Measurements from ENCODE around the gene CDK5.

The CDK5 gene

GRCh38 chr7:151083071-151083823 is 25.6 kb upstream of the CDK5 start, which contains the start of gene TMUB1:
Gene TMUB1, minus strand, starts transcription at chr7:151083493. Its CDS starts 930 bp downstream, at chr7:151082563.
- H2BK15ac ChIP-seq (ENCODE audit: low read depth, poor library complexity, severe bottlenecking), result peak within 1 kb of the TSS; percentile 96
- H2BK12ac ChIP-seq (ENCODE audit: low read length in 2 of 2), result peak within 1 kb of the TSS; percentile 70 to 76
- no peak within 1 kb of the TSS for H2BK5ac ChIP-seq (ENCODE audit: low read depth, low read length, poor library complexity, severe bottlenecking)
- H2AK5ac ChIP-seq (ENCODE audit: low read length, severe bottlenecking), result peak within 1 kb of the TSS; percentile 34
- H3K4ac ChIP-seq (ENCODE audit: low read depth in 1 of 2, low read length in 2 of 2), result peak within 1 kb of the TSS; percentile 77 to 88
- peak within 1 kb of the TSS in 1 of 2 experiments; percentile 71 for H3K14ac ChIP-seq (ENCODE audit: low read length in 2 of 2)
- peak; percentile 70 for DNase-seq
- peak within 1 kb of the TSS; percentile 93 for H2BK120ac ChIP-seq (ENCODE audit: low read depth, low read length)
- H4K8ac ChIP-seq (ENCODE audit: low read length), result peak within 1 kb of the TSS; percentile 71
- H3K36me3 ChIP-seq (ENCODE audit: control insufficient read depth in 1 of 2, insufficient read depth in 2 of 2, low read depth in 1 of 2, low read length in 2 of 2), result peaks cover 5 to 25% of the 10 kb centered on the region in 2 experiments
- H3K4me1 ChIP-seq (ENCODE audit: control insufficient read depth, insufficient read depth, low read depth, low read length), result peaks cover 47% of the 10 kb centered on the region
- peaks cover 6% of the 10 kb centered on the region for H3K79me1 ChIP-seq (replicated peaks; ENCODE audit: low read length, poor library complexity, severe bottlenecking)
- no peaks in the 10 kb centered on the region for H3K9me3 ChIP-seq (ENCODE audit: control insufficient read depth, low read length)
- peak within 1 kb of the TSS; percentile 94 for H3K9ac ChIP-seq (ENCODE audit: low read length)
- H3K18ac ChIP-seq (ENCODE audit: low read depth in 1 of 2, low read length in 2 of 2), result peak within 1 kb of the TSS; percentile 80 to 83
- H3K4me2 ChIP-seq (ENCODE audit: low read length, poor library complexity, severe bottlenecking), result peak within 1 kb of the TSS; percentile 88
- H3K4me3 ChIP-seq (ENCODE audit: insufficient read depth in 1 of 2, low read depth in 1 of 2, low read length in 2 of 2), result peak within 1 kb of the TSS; percentile 77 to 96
- H3K23ac ChIP-seq (ENCODE audit: low read length in 2 of 2), result peak within 1 kb of the TSS in 1 of 2 experiments; percentile 16
- peak within 1 kb of the TSS; percentile 90 for H2AFZ ChIP-seq (ENCODE audit: low read depth, low read length)
- WGBS, result 2% methylated on average over 60 of the region's 69 CpGs
- no peak within 1 kb of the TSS for H3K27ac ChIP-seq (ENCODE audit: low read length, poor library complexity, severe bottlenecking)
- H4K91ac ChIP-seq (ENCODE audit: low read length), result peak within 1 kb of the TSS; percentile 81
- H3K27me3 ChIP-seq (ENCODE audit: control insufficient read depth in 1 of 2, insufficient read depth in 1 of 2, low read length in 2 of 2), result no peaks in the 10 kb centered on the region

- peak overlapping the region; percentile 77 to 86 for H3K4ac ChIP-seq (ENCODE audit: low read depth in 1 of 2, low read length in 2 of 2)
- peaks cover 6% of the 10 kb centered on the region for H3K79me1 ChIP-seq (replicated peaks; ENCODE audit: low read length, poor library complexity, severe bottlenecking)
- H3K9me3 ChIP-seq (ENCODE audit: control insufficient read depth, low read length), result no peaks in the 10 kb centered on the region
- H2BK12ac ChIP-seq (ENCODE audit: low read length in 2 of 2), result peak overlapping the region; percentile 34 to 76
- H2AFZ ChIP-seq (ENCODE audit: low read depth, low read length), result no peak overlapping the region
- H3K36me3 ChIP-seq (ENCODE audit: control insufficient read depth in 1 of 2, insufficient read depth in 2 of 2, low read depth in 1 of 2, low read length in 2 of 2), result peaks cover 12 to 32% of the 10 kb centered on the region in 2 experiments
- H3K14ac ChIP-seq (ENCODE audit: low read length in 2 of 2), result peak overlapping the region in 1 of 2 experiments; percentile 71
- peak overlapping the region in 1 of 2 experiments; percentile 16 for H3K23ac ChIP-seq (ENCODE audit: low read length in 2 of 2)
- H3K18ac ChIP-seq (ENCODE audit: low read depth in 1 of 2, low read length in 2 of 2), result peak overlapping the region; percentile 15 to 80
- no peak overlapping the region for H2BK5ac ChIP-seq (ENCODE audit: low read depth, low read length, poor library complexity, severe bottlenecking)
- H3K27me3 ChIP-seq (ENCODE audit: control insufficient read depth in 1 of 2, insufficient read depth in 1 of 2, low read length in 2 of 2), result no peaks in the 10 kb centered on the region
- no peak for DNase-seq
- peak overlapping the region; percentile 77 to 96 for H3K4me3 ChIP-seq (ENCODE audit: insufficient read depth in 1 of 2, low read depth in 1 of 2, low read length in 2 of 2)
- H3K9ac ChIP-seq (ENCODE audit: low read length), result peak overlapping the region; percentile 94
- H2BK15ac ChIP-seq (ENCODE audit: low read depth, poor library complexity, severe bottlenecking), result peak overlapping the region; percentile 96
- H4K91ac ChIP-seq (ENCODE audit: low read length), result peak overlapping the region; percentile 36
- peak overlapping the region; percentile 34 for H2AK5ac ChIP-seq (ENCODE audit: low read length, severe bottlenecking)
- peak overlapping the region; percentile 88 for H3K4me2 ChIP-seq (ENCODE audit: low read length, poor library complexity, severe bottlenecking)
- H3K4me1 ChIP-seq (ENCODE audit: control insufficient read depth, insufficient read depth, low read depth, low read length), result peaks cover 50% of the 10 kb centered on the region
- no peak overlapping the region for H3K27ac ChIP-seq (ENCODE audit: low read length, poor library complexity, severe bottlenecking)
- WGBS, result 71% methylated on average over 39 of the region's 42 CpGs
- H2BK120ac ChIP-seq (ENCODE audit: low read depth, low read length), result peak overlapping the region; percentile 93
- peak overlapping the region; percentile 36 for H4K8ac ChIP-seq (ENCODE audit: low read length)
Measured at GRCh38 chr7:151082141-151083070, 24.7 kb upstream of the CDK5 start.

- Histone ChIP-seq H2BK15ac (ENCODE audit: low read depth, poor library complexity, severe bottlenecking) (peak overlapping the region; percentile 73), H3K9ac (ENCODE audit: low read length) (peak overlapping the region; percentile 94), H2BK12ac (ENCODE audit: low read length in 2 of 2) (peak overlapping the region in 1 of 2 experiments; percentile 76), H2BK5ac (ENCODE audit: low read depth, low read length, poor library complexity, severe bottlenecking) (peak overlapping the region; percentile 33), H3K4me3 (ENCODE audit: insufficient read depth in 1 of 2, low read depth in 1 of 2, low read length in 2 of 2) (peak overlapping the region; percentile 14 to 96), H2BK120ac (ENCODE audit: low read depth, low read length) (peak overlapping the region; percentile 82), H3K18ac (ENCODE audit: low read depth in 1 of 2, low read length in 2 of 2) (peak overlapping the region; percentile 52 to 79), H3K27ac (ENCODE audit: low read length, poor library complexity, severe bottlenecking) (peak overlapping the region; percentile 72), H4K8ac (ENCODE audit: low read length) (peak overlapping the region; percentile 73), H2AFZ (ENCODE audit: low read depth, low read length) (no peak overlapping the region), H3K14ac (ENCODE audit: low read length in 2 of 2) (peak overlapping the region in 1 of 2 experiments; percentile 41), H3K79me1 (replicated peaks; ENCODE audit: low read length, poor library complexity, severe bottlenecking) (peaks cover 14% of the 10 kb centered on the region), H3K4ac (ENCODE audit: low read depth in 1 of 2, low read length in 2 of 2) (peak overlapping the region; percentile 54 to 86), H4K91ac (ENCODE audit: low read length) (peak overlapping the region; percentile 61), H3K4me2 (ENCODE audit: low read length, poor library complexity, severe bottlenecking) (peak overlapping the region; percentile 88), H3K36me3 (ENCODE audit: control insufficient read depth in 1 of 2, insufficient read depth in 2 of 2, low read depth in 1 of 2, low read length in 2 of 2) (peaks cover 22 to 42% of the 10 kb centered on the region in 2 experiments), H3K23ac (ENCODE audit: low read length in 2 of 2) (peak overlapping the region in 1 of 2 experiments; percentile 57), H3K27me3 (ENCODE audit: control insufficient read depth in 1 of 2, insufficient read depth in 1 of 2, low read length in 2 of 2) (no peaks in the 10 kb centered on the region), H3K9me3 (ENCODE audit: control insufficient read depth, low read length) (no peaks in the 10 kb centered on the region), H2AK5ac (ENCODE audit: low read length, severe bottlenecking) (no peak overlapping the region), H3K4me1 (ENCODE audit: control insufficient read depth, insufficient read depth, low read depth, low read length) (peaks cover 55% of the 10 kb centered on the region)
- WGBS, result 24% methylated on average over 58 of the region's 64 CpGs
- peak; percentile 53 for DNase-seq
Measured at GRCh38 chr7:151081170-151082101, 23.7 kb upstream of the CDK5 start.
